GM18508 (cell line): ENCODE results near the gene GFAP.

Experiments used
- ATAC-seq: cut with Tn5 transposase; IDR thresholded peaks from one replicate; pipeline ENCODE4 v1.9.1; 2021; ENCODE audit warnings: moderate number of reproducible peaks; ENCODE audit not compliant: insufficient read depth, unreplicated experiment

Gene GFAP

GRCh38 chr17:44915862-44916780 lies 821 bp upstream of the GFAP start:
- no peak for ATAC-seq

GRCh38 chr17:44914698-44915271 lies 515 bp downstream of the GFAP start:
- no peak for ATAC-seq

GRCh38 chr17:44914148-44914547 lies 1.2 kb downstream of the GFAP start:
- no peak for ATAC-seq

- ATAC-seq, result no peak
Observed at GRCh38 chr17:44913676-44914075, 1.6 kb downstream of the GFAP start.

GRCh38 chr17:44912763-44913544 lies 2.3 kb downstream of the GFAP start:
- ATAC-seq, result no peak

GRCh38 chr17:44911133-44912001 lies 3.9 kb downstream of the GFAP start:
- ATAC-seq, result no peak

GRCh38 chr17:44910231-44911106 lies 4.8 kb downstream of the GFAP start:
- ATAC-seq, result no peak

- no peak for ATAC-seq
Observed at GRCh38 chr17:44909681-44910144, 5.6 kb downstream of the GFAP start.

- ATAC-seq, result no peak
Observed at GRCh38 chr17:44908761-44909326, 6.5 kb downstream of the GFAP start.

GRCh38 chr17:44907729-44908470 lies 7.4 kb downstream of the GFAP start:
- no peak for ATAC-seq

GRCh38 chr17:44906763-44907728 lies 8.3 kb downstream of the GFAP start:
- no peak for ATAC-seq

GRCh38 chr17:44906010-44906646 lies 9.2 kb downstream of the GFAP start:
- ATAC-seq, result no peak

GRCh38 chr17:44905006-44906000 lies 10.0 kb downstream of the GFAP start:
- no peak for ATAC-seq

GRCh38 chr17:44904001-44904984 lies 11.0 kb downstream of the GFAP start:
- no peak for ATAC-seq
